HepG2 (cell line): ENCODE measurements around the gene ZNF674. TPM values are rescaled to one million over a fixed set of nuclear protein-coding genes. Genes with fewer than 3 reads are reported as not detected.
A peak's percentile ranks its signal among the peaks of the same experiment; 100 is the strongest.

ENCODE experiments used
- ADNP ChIP-seq: sonication (generic); formaldehyde crosslinking; IDR thresholded peaks from 2 replicates; pipeline ENCODE4 v1.4.0; 2020; ENCODE audit warnings: missing genetic modification reagents
- CBX5 ChIP-seq: sonication (generic); formaldehyde crosslinking; IDR thresholded peaks from 2 replicates; pipeline ENCODE4 v1.4.0; 2020; ENCODE audit warnings: missing genetic modification reagents, borderline replicate concordance
- CCDC6 ChIP-seq: sonication (generic); formaldehyde crosslinking; IDR thresholded peaks from 2 replicates; pipeline ENCODE4 v1.8.1; 2022; ENCODE audit warnings: mild to moderate bottlenecking, missing genetic modification reagents, moderate library complexity
- GFI1 ChIP-seq: sonication (generic); formaldehyde crosslinking; IDR thresholded peaks from 2 replicates; pipeline ENCODE4 v1.5.0; 2020; ENCODE audit warnings: missing genetic modification reagents, mild to moderate bottlenecking, borderline replicate concordance
- GTF3A ChIP-seq: sonication (generic); formaldehyde crosslinking; conservative IDR thresholded peaks from 2 replicates; pipeline ENCODE4 v1.4.0; 2020; ENCODE audit warnings: mild to moderate bottlenecking, missing genetic modification reagents
- KMT2A ChIP-seq: sonication (generic); formaldehyde crosslinking; IDR thresholded peaks from 2 replicates; pipeline ENCODE4 v1.4.0; 2020; ENCODE audit warnings: missing genetic modification reagents
- MYC ChIP-seq: sonication (generic); formaldehyde crosslinking; IDR thresholded peaks from 2 replicates; pipeline ENCODE4 v1.9.0; 2021; ENCODE audit warnings: missing genetic modification reagents, borderline replicate concordance
- SYNCRIP ChIP-seq: fragments of 200-400 bp; formaldehyde crosslinking; IDR thresholded peaks from 2 replicates; pipeline ENCODE4 v1.6.1; 2018; ENCODE audit warnings: mild to moderate bottlenecking, low read depth, low read length; ENCODE audit not compliant: insufficient read depth
- TBX2 ChIP-seq: sonication (generic); formaldehyde crosslinking; IDR thresholded peaks from 2 replicates; pipeline ENCODE4 v1.5.0; 2020; ENCODE audit warnings: missing genetic modification reagents, mild to moderate bottlenecking, borderline replicate concordance
- polyA plus RNA-seq, 8 experiments: library from polyadenylated mRNA; depleted of rRNA in 3 of 8; stranded (reverse) in 7 of 8; unstranded in 1 of 8; fragments of >200 nt; fragmentation: Illumina TruSeq in 4 of 8; extraction: Trizol in 4 of 8; gene quantifications; 2 replicates each; pipeline versions ENCODE4 v1.2.1 to v1.2.3, GENCODE V29; 2011 to 2016; ENCODE audit warnings: low read depth in 4 of 8, missing spikeins in 1 of 8, mixed read lengths in 1 of 8; ENCODE audit not compliant: insufficient read depth in 1 of 8
- total RNA-seq, 5 experiments: library from RNA; depleted of rRNA; stranded (reverse); fragments of >200 nt; fragmentation: Illumina TruSeq; extraction: Trizol; gene quantifications; 2 replicates each; pipeline ENCODE4 v1.2.3, GENCODE V29; 2016; ENCODE audit warnings: low read depth in 1 of 5
- TF ChIP-seq, protein P1 (sequence below): sonication (generic); formaldehyde crosslinking; IDR thresholded peaks from 2 replicates; pipeline ENCODE4 v1.5.0; 2020; ENCODE audit warnings: mild to moderate bottlenecking, missing genetic modification reagents
- TF ChIP-seq, protein P2 (sequence below): sonication (generic); formaldehyde crosslinking; IDR thresholded peaks from 2 replicates; pipeline ENCODE4 v1.5.0; 2020; ENCODE audit warnings: mild to moderate bottlenecking, missing genetic modification reagents
- TF ChIP-seq, protein P3 (sequence below): sonication (generic); formaldehyde crosslinking; IDR thresholded peaks from 2 replicates; pipeline ENCODE4 v1.4.0; 2020; ENCODE audit warnings: missing genetic modification reagents
- TF ChIP-seq, protein P4 (sequence below): sonication (generic); formaldehyde crosslinking; IDR thresholded peaks from one replicate; pipeline ENCODE4 v1.5.1; 2020; ENCODE audit warnings: mild to moderate bottlenecking, missing genetic modification reagents; ENCODE audit errors: not compliant biosample characterization

The ZNF674 gene
- total and polyA plus RNA-seq, 2 of the 13 experiments (the other 11 are each of a cell fraction or from before 2014, with no cell fraction given): 2.9 to 3.5 TPM

DNA sequence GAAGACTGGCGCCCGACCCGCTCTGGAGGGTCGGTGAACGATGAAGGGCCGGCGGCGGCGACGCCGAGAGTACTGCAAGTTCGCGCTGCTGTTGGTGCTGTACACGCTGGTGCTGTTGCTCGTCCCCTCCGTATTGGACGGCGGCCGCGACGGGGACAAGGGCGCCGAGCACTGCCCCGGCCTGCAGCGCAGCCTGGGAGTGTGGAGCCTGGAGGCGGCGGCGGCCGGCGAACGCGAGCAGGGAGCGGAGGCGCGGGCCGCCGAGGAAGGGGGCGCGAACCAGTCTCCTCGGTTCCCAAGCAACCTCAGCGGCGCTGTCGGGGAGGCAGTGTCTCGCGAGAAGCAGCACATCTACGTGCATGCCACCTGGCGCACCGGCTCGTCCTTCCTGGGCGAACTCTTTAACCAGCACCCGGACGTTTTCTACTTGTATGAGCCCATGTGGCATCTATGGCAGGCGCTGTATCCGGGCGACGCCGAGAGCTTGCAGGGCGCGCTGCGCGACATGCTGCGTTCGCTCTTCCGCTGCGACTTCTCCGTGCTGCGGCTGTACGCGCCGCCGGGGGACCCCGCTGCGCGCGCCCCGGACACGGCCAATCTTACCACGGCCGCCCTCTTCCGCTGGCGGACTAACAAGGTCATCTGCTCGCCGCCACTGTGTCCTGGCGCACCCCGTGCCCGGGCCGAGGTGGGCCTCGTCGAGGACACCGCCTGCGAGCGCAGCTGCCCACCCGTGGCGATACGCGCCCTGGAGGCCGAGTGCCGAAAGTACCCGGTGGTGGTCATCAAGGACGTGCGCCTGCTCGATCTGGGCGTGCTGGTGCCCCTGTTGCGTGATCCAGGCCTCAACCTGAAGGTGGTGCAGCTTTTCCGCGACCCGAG is 28.9 kb upstream of the ZNF674 start (continued):
- TF ChIP-seq, protein P1, sequence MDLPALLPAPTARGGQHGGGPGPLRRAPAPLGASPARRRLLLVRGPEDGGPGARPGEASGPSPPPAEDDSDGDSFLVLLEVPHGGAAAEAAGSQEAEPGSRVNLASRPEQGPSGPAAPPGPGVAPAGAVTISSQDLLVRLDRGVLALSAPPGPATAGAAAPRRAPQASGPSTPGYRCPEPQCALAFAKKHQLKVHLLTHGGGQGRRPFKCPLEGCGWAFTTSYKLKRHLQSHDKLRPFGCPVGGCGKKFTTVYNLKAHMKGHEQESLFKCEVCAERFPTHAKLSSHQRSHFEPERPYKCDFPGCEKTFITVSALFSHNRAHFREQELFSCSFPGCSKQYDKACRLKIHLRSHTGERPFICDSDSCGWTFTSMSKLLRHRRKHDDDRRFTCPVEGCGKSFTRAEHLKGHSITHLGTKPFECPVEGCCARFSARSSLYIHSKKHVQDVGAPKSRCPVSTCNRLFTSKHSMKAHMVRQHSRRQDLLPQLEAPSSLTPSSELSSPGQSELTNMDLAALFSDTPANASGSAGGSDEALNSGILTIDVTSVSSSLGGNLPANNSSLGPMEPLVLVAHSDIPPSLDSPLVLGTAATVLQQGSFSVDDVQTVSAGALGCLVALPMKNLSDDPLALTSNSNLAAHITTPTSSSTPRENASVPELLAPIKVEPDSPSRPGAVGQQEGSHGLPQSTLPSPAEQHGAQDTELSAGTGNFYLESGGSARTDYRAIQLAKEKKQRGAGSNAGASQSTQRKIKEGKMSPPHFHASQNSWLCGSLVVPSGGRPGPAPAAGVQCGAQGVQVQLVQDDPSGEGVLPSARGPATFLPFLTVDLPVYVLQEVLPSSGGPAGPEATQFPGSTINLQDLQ (CRISPR knock-in tag): 0 out of 2 replicates have a peak, but pooled peaks have one; percentile 13
- TF ChIP-seq, protein P2, sequence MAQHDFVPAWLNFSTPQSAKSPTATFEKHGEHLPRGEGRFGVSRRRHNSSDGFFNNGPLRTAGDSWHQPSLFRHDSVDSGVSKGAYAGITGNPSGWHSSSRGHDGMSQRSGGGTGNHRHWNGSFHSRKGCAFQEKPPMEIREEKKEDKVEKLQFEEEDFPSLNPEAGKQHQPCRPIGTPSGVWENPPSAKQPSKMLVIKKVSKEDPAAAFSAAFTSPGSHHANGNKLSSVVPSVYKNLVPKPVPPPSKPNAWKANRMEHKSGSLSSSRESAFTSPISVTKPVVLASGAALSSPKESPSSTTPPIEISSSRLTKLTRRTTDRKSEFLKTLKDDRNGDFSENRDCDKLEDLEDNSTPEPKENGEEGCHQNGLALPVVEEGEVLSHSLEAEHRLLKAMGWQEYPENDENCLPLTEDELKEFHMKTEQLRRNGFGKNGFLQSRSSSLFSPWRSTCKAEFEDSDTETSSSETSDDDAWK (CRISPR knock-in tag): no peak
- TF ChIP-seq KMT2A (CRISPR knock-in tag) (peak; percentile 64), TBX2 (CRISPR knock-in tag) (no peak; the same call in 1 of the 2 replicates), CCDC6 (CRISPR knock-in tag) (no peak), MYC (CRISPR knock-in tag) (peak; percentile 60), GTF3A (CRISPR knock-in tag) (no peak), GFI1 (no peak), CBX5 (CRISPR knock-in tag) (no peak), ADNP (CRISPR knock-in tag) (no peak), SYNCRIP (no peak)
- TF ChIP-seq, protein P3, sequence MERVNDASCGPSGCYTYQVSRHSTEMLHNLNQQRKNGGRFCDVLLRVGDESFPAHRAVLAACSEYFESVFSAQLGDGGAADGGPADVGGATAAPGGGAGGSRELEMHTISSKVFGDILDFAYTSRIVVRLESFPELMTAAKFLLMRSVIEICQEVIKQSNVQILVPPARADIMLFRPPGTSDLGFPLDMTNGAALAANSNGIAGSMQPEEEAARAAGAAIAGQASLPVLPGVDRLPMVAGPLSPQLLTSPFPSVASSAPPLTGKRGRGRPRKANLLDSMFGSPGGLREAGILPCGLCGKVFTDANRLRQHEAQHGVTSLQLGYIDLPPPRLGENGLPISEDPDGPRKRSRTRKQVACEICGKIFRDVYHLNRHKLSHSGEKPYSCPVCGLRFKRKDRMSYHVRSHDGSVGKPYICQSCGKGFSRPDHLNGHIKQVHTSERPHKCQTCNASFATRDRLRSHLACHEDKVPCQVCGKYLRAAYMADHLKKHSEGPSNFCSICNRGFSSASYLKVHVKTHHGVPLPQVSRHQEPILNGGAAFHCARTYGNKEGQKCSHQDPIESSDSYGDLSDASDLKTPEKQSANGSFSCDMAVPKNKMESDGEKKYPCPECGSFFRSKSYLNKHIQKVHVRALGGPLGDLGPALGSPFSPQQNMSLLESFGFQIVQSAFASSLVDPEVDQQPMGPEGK (CRISPR knock-in tag): no peak
- TF ChIP-seq, protein P4, sequence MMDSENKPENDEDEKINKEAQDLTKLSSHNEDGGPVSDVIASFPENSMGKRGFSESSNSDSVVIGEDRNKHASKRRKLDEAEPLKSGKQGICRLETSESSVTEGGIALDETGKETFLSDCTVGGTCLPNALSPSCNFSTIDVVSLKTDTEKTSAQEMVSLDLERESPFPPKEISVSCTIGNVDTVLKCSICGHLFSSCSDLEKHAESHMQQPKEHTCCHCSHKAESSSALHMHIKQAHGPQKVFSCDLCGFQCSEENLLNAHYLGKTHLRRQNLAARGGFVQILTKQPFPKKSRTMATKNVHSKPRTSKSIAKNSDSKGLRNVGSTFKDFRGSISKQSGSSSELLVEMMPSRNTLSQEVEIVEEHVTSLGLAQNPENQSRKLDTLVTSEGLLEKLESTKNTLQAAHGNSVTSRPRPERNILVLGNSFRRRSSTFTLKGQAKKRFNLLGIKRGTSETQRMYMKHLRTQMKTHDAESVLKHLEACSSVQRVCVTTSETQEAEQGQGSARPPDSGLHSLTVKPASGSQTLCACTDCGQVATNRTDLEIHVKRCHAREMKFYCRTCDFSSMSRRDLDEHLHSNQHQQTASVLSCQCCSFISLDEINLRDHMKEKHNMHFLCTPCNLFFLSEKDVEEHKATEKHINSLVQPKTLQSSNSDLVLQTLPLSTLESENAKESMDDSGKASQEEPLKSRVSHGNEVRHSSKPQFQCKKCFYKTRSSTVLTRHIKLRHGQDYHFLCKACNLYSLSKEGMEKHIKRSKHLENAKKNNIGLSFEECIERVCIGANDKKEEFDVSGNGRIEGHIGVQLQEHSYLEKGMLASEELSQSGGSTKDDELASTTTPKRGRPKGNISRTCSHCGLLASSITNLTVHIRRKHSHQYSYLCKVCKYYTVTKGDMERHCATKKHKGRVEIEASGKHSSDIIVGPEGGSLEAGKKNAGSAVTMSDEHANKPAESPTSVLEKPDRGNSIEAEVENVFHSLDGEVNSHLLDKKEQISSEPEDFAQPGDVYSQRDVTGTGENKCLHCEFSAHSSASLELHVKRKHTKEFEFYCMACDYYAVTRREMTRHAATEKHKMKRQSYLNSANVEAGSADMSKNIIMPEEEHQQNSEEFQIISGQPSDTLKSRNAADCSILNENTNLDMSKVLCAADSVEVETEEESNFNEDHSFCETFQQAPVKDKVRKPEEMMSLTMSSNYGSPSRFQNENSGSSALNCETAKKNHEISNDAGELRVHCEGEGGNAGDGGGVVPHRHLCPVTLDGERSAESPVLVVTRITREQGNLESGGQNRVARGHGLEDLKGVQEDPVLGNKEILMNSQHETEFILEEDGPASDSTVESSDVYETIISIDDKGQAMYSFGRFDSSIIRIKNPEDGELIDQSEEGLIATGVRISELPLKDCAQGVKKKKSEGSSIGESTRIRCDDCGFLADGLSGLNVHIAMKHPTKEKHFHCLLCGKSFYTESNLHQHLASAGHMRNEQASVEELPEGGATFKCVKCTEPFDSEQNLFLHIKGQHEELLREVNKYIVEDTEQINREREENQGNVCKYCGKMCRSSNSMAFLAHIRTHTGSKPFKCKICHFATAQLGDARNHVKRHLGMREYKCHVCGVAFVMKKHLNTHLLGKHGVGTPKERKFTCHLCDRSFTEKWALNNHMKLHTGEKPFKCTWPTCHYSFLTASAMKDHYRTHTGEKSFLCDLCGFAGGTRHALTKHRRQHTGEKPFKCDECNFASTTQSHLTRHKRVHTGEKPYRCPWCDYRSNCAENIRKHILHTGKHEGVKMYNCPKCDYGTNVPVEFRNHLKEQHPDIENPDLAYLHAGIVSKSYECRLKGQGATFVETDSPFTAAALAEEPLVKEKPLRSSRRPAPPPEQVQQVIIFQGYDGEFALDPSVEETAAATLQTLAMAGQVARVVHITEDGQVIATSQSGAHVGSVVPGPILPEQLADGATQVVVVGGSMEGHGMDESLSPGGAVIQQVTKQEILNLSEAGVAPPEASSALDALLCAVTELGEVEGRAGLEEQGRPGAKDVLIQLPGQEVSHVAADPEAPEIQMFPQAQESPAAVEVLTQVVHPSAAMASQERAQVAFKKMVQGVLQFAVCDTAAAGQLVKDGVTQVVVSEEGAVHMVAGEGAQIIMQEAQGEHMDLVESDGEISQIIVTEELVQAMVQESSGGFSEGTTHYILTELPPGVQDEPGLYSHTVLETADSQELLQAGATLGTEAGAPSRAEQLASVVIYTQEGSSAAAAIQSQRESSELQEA (CRISPR knock-in tag): no peak
